Measurements from ENCODE around the gene NDUFA1.

NDUFA1 gene

DNA sequence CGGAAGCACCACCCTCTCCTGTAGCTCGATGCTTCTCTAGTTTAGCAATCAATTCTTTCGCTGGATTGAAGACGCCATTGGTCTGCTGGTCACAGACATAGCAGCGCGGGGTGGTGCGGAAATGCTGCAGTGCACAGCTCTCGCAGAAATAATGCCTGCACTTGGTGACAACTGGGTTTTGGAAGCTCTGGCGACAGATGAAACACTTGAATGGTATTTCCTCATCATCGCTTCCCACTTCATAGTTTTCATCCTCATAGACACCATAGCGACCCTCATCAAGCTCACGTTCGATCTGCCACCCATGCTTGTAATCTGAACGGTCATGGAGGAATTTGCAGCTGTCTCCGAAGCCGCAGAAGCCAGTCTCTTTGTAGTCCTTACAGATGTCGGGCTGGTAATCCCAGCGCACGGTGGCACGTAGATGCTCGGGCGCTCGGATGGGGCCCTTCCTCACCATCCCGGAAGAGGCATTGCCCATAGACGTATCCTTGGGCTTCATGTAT lies 953 bp upstream of the NDUFA1 start:
- TF ChIP-seq, protein P1, sequence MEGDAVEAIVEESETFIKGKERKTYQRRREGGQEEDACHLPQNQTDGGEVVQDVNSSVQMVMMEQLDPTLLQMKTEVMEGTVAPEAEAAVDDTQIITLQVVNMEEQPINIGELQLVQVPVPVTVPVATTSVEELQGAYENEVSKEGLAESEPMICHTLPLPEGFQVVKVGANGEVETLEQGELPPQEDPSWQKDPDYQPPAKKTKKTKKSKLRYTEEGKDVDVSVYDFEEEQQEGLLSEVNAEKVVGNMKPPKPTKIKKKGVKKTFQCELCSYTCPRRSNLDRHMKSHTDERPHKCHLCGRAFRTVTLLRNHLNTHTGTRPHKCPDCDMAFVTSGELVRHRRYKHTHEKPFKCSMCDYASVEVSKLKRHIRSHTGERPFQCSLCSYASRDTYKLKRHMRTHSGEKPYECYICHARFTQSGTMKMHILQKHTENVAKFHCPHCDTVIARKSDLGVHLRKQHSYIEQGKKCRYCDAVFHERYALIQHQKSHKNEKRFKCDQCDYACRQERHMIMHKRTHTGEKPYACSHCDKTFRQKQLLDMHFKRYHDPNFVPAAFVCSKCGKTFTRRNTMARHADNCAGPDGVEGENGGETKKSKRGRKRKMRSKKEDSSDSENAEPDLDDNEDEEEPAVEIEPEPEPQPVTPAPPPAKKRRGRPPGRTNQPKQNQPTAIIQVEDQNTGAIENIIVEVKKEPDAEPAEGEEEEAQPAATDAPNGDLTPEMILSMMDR (IDR thresholded peaks at IDR 0.05), result no peak
- peak overlapping the region; percentile 83 to 90 for H3K27ac ChIP-seq
- DNase-seq (ENCODE audit: low spot score), result no peak
- H3K4me3 ChIP-seq, result peak overlapping the region; percentile 75

DNA sequence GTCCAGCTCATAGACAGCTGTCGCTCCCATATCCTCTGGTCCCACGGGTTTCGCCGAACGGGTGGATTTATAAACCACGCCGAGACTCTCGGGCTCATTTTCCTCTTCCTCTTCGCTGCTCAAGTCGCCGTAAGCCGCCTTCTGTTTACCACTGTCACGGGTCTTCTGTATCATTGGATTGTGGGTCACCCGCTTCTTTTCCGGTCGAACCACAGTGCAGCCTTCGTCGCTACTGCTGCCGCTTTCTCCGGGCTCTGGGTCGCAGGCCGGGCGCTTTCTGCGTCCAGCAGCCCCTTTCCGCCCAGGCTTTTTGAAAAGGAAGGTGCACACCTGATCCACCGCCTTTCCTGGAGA lies 410 bp upstream of the NDUFA1 start:
- peak overlapping the region; percentile 75 for H3K4me3 ChIP-seq
- H3K27ac ChIP-seq, result peak overlapping the region; percentile 83 to 90
- TF ChIP-seq, protein P1 (IDR thresholded peaks at IDR 0.05), result no peak
- DNase-seq (ENCODE audit: low spot score), result no peak

DNA sequence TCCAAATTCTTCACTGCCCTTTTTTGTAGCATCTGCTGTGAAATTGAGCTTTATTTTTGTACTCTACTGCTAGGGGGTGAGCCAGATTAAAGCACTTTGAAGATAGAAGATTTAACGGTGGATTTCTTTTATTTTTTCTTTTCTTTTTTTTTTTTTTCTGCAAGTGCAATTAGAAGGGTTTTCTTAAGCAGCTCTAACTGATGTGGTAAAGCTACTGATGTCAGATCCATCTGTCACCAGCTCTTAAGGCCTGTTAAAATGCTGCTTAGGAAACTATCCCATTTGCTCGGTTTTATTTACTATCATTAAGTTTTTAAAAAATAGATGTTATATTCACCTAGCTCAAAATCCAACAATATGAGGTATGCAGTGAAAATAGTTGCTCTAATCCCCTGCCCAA lies 7.1 kb downstream of the NDUFA1 start:
- TF ChIP-seq, protein P1 (IDR thresholded peaks at IDR 0.05), result no peak
- H3K4me3 ChIP-seq, result no peak overlapping the region
- no peak for DNase-seq (ENCODE audit: low spot score)

DNA sequence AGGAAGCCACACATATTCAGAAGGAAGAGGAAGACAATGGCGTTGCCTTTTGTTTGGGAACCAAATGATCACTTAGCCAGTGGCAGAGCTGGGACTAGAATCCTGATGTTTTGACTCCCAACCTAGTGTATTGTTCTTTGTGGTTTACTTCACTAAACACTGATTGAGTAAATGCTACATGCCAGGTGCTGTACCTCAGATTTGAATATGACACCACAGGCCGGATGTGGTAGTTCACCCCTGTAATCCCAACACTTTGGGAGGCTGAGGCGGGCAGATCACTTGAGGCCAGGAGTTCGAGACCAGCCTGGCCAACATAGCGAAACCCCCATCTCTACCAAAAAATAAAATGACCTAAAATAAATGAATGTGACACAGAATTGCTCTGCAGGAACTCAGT lies 8.4 kb downstream of the NDUFA1 start:
- no peak for DNase-seq (ENCODE audit: low spot score)
- TF ChIP-seq, protein P1 (IDR thresholded peaks at IDR 0.05), result no peak
- no peak overlapping the region for H3K4me3 ChIP-seq
- no peak overlapping the region for H3K27ac ChIP-seq

More for the DNA sequence above, 7.1 kb downstream of the NDUFA1 start:
- no peak overlapping the region for H3K27ac ChIP-seq

DNA sequence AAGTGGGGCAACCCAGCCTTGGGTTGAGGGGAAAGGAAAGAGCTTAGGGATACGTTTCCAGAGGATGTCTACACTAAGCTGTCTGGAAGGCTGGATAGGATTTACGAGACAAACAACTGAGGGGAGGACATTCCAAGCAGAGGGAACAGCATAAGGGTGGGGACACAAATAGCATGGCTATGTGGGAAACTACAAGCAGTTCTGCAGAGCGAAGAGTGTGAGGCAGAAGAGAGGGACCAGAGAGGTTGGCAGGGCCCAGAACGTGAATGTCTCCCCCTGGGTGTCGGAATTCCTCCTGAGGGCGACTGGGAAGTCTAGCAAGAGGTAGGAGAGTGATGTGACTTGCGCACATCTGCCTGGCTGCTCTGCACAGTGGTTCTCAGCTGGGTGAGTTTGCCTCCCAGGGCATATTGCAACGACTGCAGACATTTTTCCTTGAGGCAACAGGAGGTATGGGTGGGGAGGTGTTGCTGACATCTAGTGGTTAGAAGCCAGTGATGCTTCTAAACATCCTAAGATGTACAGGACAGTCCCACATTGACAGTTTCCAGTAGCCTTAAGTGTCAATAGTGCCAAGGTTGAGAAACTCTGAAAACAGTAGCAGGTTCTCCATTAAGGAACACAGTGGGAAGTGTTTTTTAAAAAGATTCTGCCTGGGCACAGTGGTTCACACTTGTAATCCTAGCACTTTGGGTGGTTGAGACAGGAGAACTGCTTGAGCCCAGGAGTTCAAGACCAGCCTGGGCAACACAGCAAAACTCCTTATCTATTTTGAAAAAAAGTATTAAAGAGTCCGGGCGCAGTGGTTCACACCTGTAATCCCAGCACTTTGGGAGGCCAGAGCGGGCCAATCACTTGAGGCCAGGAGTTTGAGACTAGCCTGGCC lies 9.2 kb downstream of the NDUFA1 start:
- no peak for DNase-seq (ENCODE audit: low spot score)
- Histone ChIP-seq H3K4me3 (no peak overlapping the region), H3K27ac (no peak overlapping the region)
- TF ChIP-seq, protein P1 (IDR thresholded peaks at IDR 0.05), result peak; percentile 36

DNA sequence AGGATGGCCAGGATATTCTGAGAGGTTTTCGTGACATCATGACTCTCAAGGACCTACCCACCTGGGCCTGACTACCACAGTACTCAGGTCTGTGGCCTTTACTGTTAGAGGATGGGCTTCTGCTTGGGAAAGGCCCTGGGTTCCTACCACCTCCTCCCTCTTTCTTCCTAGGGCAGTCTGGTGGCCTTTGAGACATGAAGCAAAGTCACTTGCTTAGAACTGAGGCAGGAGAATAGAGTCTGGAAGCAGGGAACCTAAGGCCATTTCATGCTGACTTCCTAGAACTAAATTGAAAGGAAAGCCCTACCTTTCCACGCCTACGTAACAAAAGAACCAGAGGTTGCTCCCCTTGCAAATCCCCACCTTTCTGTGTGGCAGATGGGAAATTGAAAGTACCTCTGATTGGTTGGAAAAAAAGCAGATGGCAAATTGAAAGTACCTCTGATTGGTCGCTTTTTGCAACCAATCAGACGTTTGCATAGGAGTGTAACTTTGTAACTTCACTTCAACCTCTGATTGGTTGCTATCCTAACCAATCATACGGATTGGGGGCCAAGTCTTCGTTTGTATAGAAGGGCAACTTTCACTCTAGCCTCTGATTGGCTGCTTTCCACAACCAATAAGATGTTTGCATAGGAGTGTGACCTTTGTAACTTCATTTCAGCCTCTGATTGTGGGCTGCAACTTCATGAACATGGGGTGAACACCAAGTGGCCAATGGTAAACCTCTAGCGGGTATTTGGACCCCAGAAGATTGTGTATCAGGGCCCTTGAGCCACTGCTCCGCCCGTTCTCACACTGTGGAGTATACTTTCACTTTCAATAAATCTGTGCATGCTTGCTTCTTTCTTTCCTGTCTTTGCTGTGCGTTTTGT lies 14.2 kb downstream of the NDUFA1 start:
- TF ChIP-seq, protein P1 (IDR thresholded peaks at IDR 0.05), result no peak
- no peak overlapping the region for H3K27ac ChIP-seq
- no peak for DNase-seq (ENCODE audit: low spot score)
- peak overlapping the region; percentile 19 for H3K4me3 ChIP-seq

All from coronary artery (tissue), 2 donors.